ENCODE results near the gene ADAD2.
"Not testable (repeated sequence)": the region's sequence is repeated elsewhere in the genome, so short reads cannot be mapped to it uniquely, and the experiment has no call there.

DNA sequence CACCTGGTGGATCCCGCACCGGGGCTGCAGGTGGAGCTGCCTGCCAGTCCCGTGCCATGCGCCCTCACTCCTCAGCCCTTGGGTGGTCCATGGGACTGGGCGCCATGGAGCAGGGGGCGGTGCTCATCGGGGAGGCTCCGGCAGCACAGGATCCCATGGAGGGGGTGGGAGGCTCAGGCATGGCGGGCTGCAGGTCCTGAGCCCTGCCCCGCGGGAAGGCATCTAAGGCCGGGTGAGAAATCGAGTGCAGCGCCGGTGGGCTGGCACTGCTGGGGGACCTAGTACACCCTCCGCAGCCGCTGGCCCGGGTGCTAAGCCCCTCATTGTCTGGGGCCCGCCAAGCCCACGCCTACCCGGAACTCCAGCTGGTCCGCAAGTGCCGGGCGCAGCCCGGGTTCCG lies 13.6 kb downstream of the ADAD2 start:
- TF ChIP-seq, protein P1, sequence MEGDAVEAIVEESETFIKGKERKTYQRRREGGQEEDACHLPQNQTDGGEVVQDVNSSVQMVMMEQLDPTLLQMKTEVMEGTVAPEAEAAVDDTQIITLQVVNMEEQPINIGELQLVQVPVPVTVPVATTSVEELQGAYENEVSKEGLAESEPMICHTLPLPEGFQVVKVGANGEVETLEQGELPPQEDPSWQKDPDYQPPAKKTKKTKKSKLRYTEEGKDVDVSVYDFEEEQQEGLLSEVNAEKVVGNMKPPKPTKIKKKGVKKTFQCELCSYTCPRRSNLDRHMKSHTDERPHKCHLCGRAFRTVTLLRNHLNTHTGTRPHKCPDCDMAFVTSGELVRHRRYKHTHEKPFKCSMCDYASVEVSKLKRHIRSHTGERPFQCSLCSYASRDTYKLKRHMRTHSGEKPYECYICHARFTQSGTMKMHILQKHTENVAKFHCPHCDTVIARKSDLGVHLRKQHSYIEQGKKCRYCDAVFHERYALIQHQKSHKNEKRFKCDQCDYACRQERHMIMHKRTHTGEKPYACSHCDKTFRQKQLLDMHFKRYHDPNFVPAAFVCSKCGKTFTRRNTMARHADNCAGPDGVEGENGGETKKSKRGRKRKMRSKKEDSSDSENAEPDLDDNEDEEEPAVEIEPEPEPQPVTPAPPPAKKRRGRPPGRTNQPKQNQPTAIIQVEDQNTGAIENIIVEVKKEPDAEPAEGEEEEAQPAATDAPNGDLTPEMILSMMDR (tag by site-specific recombination; IDR thresholded peaks at IDR 0.05): not testable (repeated sequence)
- not testable (repeated sequence) for TF ChIP-seq ZNF239, ZNF10, ZNF707, ZBTB1, ZFP37, ZNF324 (tag by site-specific recombination; IDR thresholded peaks at IDR 0.05)
- TF ChIP-seq, protein P2, sequence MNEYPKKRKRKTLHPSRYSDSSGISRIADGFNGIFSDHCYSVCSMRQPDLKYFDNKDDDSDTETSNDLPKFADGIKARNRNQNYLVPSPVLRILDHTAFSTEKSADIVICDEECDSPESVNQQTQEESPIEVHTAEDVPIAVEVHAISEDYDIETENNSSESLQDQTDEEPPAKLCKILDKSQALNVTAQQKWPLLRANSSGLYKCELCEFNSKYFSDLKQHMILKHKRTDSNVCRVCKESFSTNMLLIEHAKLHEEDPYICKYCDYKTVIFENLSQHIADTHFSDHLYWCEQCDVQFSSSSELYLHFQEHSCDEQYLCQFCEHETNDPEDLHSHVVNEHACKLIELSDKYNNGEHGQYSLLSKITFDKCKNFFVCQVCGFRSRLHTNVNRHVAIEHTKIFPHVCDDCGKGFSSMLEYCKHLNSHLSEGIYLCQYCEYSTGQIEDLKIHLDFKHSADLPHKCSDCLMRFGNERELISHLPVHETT (tag by site-specific recombination; IDR thresholded peaks at IDR 0.05): not testable (repeated sequence)
- TF ChIP-seq, protein P3, sequence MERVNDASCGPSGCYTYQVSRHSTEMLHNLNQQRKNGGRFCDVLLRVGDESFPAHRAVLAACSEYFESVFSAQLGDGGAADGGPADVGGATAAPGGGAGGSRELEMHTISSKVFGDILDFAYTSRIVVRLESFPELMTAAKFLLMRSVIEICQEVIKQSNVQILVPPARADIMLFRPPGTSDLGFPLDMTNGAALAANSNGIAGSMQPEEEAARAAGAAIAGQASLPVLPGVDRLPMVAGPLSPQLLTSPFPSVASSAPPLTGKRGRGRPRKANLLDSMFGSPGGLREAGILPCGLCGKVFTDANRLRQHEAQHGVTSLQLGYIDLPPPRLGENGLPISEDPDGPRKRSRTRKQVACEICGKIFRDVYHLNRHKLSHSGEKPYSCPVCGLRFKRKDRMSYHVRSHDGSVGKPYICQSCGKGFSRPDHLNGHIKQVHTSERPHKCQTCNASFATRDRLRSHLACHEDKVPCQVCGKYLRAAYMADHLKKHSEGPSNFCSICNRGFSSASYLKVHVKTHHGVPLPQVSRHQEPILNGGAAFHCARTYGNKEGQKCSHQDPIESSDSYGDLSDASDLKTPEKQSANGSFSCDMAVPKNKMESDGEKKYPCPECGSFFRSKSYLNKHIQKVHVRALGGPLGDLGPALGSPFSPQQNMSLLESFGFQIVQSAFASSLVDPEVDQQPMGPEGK (tag by site-specific recombination; IDR thresholded peaks at IDR 0.05): not testable (repeated sequence)
- TF ChIP-seq, protein P4, sequence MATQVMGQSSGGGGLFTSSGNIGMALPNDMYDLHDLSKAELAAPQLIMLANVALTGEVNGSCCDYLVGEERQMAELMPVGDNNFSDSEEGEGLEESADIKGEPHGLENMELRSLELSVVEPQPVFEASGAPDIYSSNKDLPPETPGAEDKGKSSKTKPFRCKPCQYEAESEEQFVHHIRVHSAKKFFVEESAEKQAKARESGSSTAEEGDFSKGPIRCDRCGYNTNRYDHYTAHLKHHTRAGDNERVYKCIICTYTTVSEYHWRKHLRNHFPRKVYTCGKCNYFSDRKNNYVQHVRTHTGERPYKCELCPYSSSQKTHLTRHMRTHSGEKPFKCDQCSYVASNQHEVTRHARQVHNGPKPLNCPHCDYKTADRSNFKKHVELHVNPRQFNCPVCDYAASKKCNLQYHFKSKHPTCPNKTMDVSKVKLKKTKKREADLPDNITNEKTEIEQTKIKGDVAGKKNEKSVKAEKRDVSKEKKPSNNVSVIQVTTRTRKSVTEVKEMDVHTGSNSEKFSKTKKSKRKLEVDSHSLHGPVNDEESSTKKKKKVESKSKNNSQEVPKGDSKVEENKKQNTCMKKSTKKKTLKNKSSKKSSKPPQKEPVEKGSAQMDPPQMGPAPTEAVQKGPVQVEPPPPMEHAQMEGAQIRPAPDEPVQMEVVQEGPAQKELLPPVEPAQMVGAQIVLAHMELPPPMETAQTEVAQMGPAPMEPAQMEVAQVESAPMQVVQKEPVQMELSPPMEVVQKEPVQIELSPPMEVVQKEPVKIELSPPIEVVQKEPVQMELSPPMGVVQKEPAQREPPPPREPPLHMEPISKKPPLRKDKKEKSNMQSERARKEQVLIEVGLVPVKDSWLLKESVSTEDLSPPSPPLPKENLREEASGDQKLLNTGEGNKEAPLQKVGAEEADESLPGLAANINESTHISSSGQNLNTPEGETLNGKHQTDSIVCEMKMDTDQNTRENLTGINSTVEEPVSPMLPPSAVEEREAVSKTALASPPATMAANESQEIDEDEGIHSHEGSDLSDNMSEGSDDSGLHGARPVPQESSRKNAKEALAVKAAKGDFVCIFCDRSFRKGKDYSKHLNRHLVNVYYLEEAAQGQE (tag by site-specific recombination; IDR thresholded peaks at IDR 0.05): not testable (repeated sequence)

Data from HEK293 (cell line).